H1 (cell line): Measurements from ENCODE around the gene ASXL1.

Experiments
- CEBPB ChIP-seq: IDR thresholded peaks from 2 replicates; pipeline ENCODE4 v1.6.1; 2012; ENCODE audit warnings: low read depth, low read length
- EZH2 ChIP-seq: fragments of 200-600 bp; sonication (generic); IDR thresholded peaks from 2 replicates; pipeline ENCODE4 v1.7.1; 2012; ENCODE audit warnings: low read depth, mild to moderate bottlenecking, moderate library complexity, low read length, inconsistent platforms; ENCODE audit not compliant: severe bottlenecking
- FOSL1 ChIP-seq: IDR thresholded peaks from 2 replicates; pipeline ENCODE4 v1.6.1; 2011; ENCODE audit warnings: mild to moderate bottlenecking, low read depth, low read length, moderate library complexity; ENCODE audit not compliant: insufficient read depth
- GABPA ChIP-seq: IDR thresholded peaks from 2 replicates; pipeline ENCODE4 v1.6.1; 2011; ENCODE audit warnings: mild to moderate bottlenecking, low read length, moderate library complexity, borderline replicate concordance; ENCODE audit not compliant: insufficient read depth
- NRF1 ChIP-seq: IDR thresholded peaks from 2 replicates; pipeline ENCODE4 v1.6.1; 2011; ENCODE audit warnings: mild to moderate bottlenecking, low read depth, low read length, improper control_type of control experiment
- RAD21 ChIP-seq, 2 experiments: IDR thresholded peaks in 1 of 2; conservative IDR thresholded peaks in 1 of 2; 2 replicates each; pipeline ENCODE4 v1.6.1; 2011; ENCODE audit warnings: low read depth in 2 of 2, low read length in 2 of 2, improper control_type of control experiment in 1 of 2, inconsistent platforms in 1 of 2, mild to moderate bottlenecking in 1 of 2, moderate library complexity in 1 of 2
- SIN3A ChIP-seq, 2 experiments: IDR thresholded peaks in 1 of 2; conservative IDR thresholded peaks in 1 of 2; 2 replicates each; pipeline ENCODE4 v1.6.1; 2011 to 2012; ENCODE audit warnings: low read length in 2 of 2, improper control_type of control experiment in 1 of 2, low read depth in 1 of 2, mild to moderate bottlenecking in 1 of 2
- TF ChIP-seq, protein P1 (sequence below): IDR thresholded peaks from 2 replicates; pipeline ENCODE4 v1.6.1; 2011; ENCODE audit warnings: low read length, improper control_type of control experiment

DNA sequence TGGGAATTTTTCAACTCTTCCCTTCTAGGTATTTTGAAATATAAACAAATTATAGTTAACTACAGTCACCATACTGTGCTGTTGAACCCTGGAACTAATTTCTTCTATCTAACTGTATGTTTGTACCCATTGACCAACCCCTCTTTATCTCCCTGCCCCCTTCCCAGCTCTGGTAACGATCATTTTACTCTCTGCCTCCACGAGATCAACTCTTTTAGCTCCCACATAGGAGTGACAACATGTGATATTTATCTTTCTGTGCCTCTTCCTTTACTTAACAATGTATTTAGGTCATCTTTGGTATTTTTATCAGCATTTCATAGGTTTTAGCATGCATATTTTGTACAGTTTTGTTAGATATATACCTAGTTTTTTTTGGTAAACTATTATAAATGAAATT is 45.9 kb downstream of the ASXL1 start:
- no peak for TF ChIP-seq CEBPB
- TF ChIP-seq, protein P1, sequence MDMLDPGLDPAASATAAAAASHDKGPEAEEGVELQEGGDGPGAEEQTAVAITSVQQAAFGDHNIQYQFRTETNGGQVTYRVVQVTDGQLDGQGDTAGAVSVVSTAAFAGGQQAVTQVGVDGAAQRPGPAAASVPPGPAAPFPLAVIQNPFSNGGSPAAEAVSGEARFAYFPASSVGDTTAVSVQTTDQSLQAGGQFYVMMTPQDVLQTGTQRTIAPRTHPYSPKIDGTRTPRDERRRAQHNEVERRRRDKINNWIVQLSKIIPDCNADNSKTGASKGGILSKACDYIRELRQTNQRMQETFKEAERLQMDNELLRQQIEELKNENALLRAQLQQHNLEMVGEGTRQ, result no peak
- TF ChIP-seq RAD21 (IDR thresholded peaks at IDR 0.05 in 1 of 2, conservative IDR thresholded peaks at IDR 0.05 in 1 of 2; ENCODE audit: low read depth in 2 of 2, low read length in 2 of 2), result no peak
- TF ChIP-seq NRF1, result no peak
- no peak for TF ChIP-seq SIN3A (conservative IDR thresholded peaks at IDR 0.05 in 1 of 2, IDR thresholded peaks at IDR 0.05 in 1 of 2; ENCODE audit: low read depth in 1 of 2, low read length in 2 of 2)
- TF ChIP-seq GABPA, result no peak
- no peak for TF ChIP-seq FOSL1
- no peak for TF ChIP-seq EZH2
